ENCODE data around the gene ANKLE1.
"Not testable (repeated sequence)": the region's sequence is repeated elsewhere in the genome, so short reads cannot be mapped to it uniquely, and the experiment has no call there.

Gene ANKLE1

DNA sequence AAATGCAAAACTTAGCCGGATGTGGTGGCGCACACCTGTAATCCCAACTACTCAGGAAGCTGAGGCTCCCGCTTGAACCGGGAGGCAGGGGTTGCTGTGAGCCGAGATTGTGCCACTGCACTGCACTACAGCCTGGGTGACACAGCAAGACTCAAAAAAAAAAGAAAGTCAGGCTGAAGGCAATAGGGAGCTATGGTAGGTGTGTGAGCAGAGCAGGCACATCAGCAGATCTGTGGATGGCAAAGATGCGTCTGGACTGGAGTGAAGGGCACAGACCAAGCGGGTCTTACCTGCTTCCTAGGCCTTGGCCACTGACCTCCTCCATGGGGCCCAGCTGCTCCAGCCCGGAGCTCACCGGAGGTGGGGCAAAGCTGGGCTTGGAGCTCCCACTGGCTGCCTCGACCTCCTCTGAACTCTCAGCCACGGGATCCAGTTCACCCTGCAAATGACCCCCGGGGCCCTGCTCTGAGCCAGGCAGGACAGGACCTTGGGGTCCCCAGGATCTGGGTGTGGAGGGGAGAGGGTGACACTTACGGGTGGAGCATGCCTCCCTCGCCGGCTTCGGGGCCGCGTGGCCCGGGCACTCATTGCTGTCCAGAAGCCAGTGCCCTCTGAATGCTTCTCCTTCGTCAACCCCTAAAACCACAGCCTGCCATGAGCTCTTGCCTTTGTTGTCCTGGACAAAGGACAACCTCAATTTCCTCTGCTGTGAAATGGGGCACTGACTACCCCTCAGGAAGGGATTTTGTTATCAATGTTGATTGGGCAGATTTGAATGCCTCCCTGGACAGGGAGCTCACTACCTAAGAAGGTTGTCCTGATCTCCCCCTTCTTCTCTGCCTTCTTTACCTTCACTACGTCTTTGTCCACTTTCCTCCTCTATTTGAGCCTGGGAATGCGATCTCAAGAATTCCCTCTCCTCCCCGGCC, 17.7 kb upstream of the ANKLE1 start:
- H3K4me3 Mint-ChIP-seq, result no peak overlapping the region
- ATAC-seq (no peak), DNase-seq (no peak)
- H3K4me1 Mint-ChIP-seq, result peaks cover 24% of the 10 kb centered on the region
- no peaks in the 10 kb centered on the region for H3K9me3 Mint-ChIP-seq
- peaks cover 3% of the 10 kb centered on the region for H3K36me3 Mint-ChIP-seq (ENCODE audit: low read depth)
- peaks cover 6% of the 10 kb centered on the region for H3K27me3 Mint-ChIP-seq
- no peak overlapping the region for H3K27ac Mint-ChIP-seq

DNA sequence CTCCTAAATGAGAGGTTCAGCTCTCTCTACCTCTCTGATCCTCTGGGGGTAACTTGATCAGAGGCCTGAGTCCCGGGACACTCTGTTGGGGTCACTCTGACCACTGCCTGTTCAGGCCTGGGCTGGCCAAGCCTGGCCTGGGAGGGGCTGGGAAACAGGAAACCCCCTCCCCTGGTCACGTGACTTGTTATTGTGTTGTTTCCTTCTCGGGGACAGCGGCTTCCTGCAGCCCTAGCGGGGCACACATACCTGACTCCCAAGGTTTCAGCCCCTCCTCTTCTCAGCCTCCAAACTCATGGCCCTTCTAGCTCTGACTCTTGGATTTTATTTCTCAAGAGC, 17.1 kb upstream of the ANKLE1 start, which contains the start of gene USHBP1:
USHBP1 (minus strand) TSS at position 105 of the 339 bp plus-strand sequence. CDS start 446 bp downstream, outside the sequence.
- H3K27me3 Mint-ChIP-seq, result peaks cover 6% of the 10 kb centered on the region
- H3K9me3 Mint-ChIP-seq, result no peaks in the 10 kb centered on the region
- peaks cover 24% of the 10 kb centered on the region for H3K4me1 Mint-ChIP-seq
- H3K36me3 Mint-ChIP-seq (ENCODE audit: low read depth), result peaks cover 5% of the 10 kb centered on the region
- no peak for ATAC-seq
- no peak within 1 kb of the TSS for H3K27ac Mint-ChIP-seq
- DNase-seq, result no peak
- H3K4me3 Mint-ChIP-seq, result no peak within 1 kb of the TSS

DNA sequence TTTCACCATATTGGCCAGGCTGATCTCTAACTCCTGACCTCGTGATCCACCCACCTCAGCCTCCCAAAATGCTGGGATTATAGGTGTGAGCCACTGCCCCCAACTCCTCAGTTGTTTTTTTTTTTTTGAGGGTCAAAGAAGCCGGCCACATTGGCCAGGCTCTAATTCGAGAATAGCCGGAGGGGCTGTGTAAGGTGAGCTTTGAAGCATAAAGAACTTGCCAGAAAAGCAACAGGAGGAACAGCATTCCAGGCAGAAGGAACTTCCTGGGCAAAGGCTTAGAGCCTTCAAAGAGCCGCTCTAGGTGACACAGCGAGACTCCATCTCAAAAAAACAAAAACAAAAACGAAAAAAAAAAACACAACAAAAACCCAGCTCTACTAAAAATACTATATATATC, 15.7 kb upstream of the ANKLE1 start:
- ATAC-seq, result no peak
- H3K4me3 Mint-ChIP-seq, result no peak overlapping the region
- peaks cover 20% of the 10 kb centered on the region for H3K4me1 Mint-ChIP-seq
- no peak for DNase-seq
- H3K27ac Mint-ChIP-seq, result no peak overlapping the region
- H3K9me3 Mint-ChIP-seq, result no peaks in the 10 kb centered on the region
- H3K27me3 Mint-ChIP-seq, result peaks cover 3% of the 10 kb centered on the region
- H3K36me3 Mint-ChIP-seq (ENCODE audit: low read depth), result peaks cover 10% of the 10 kb centered on the region

DNA sequence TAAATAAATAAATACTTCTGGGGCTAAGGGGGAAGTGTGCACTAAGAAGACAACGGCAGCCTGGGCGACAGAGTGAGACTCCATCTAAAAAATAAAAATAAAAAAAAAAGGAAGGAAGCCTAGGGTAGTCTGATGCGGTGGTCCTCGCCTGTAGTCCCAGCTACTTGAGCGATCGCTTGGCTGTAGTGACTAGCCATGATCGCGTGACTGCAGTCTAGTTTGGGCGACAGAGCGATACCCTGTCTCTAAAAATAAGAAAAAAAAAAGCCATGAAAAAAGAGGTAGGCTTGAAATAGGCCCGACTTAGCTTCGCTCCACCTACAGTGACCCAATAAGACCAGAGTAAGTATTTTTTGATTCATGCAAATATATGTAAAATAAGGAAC, 15.1 kb upstream of the ANKLE1 start:
- Mint-ChIP-seq H3K27ac (peak overlapping the region; percentile 96), H3K4me1 (peaks cover 19% of the 10 kb centered on the region), H3K27me3 (peaks cover 3% of the 10 kb centered on the region), H3K9me3 (no peaks in the 10 kb centered on the region), H3K4me3 (peak overlapping the region; percentile 95), H3K36me3 (ENCODE audit: low read depth) (peaks cover 15% of the 10 kb centered on the region)
- DNase-seq (no peak), ATAC-seq (no peak)

DNA sequence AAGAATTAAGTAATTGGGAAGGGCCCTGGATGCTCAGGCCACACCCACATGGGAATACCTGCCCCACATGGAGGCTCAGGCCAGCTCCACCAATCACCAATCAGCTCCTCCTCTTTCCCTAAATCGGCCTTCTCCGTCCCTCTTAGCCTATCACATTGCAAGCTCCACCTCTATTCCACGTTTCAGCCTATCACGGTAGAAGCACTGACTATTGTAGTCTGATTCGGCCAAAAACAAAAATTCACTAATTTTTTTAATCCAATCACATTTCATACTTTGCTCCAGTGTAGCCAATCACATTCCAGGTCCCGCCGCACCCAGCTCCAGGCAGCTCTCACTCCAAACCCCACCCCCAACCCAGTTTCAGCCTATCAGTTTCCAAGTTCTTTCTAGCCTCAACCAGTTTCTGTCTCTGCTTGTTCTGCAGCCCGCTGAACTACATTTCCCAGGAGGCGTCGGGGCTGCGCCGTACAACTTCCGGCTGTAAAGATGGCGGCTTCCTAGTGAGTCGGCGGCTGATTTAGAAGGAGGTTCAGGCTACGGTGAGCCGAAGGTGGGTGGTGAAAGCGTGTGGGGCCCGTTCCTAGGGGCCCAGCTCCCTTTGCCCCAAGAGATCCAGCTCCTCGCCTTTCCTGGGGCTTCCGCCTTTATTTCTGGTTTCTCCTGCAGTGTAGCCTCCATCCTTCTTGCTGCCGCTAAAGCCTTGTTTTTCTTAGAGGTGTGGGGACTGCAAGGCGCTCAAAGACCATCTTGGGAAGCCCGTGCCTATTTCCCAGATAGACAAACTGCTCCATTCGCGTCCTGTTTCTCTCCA, 14.5 kb upstream of the ANKLE1 start, which contains the start of gene BABAM1:
BABAM1 (plus strand) TSS at position 469 of the 814 bp plus-strand sequence. CDS start 1,364 bp downstream, outside the sequence.
- H3K27ac Mint-ChIP-seq, result peak within 1 kb of the TSS; percentile 96
- ATAC-seq, result peak; percentile 96
- H3K4me3 Mint-ChIP-seq, result peak within 1 kb of the TSS; percentile 95
- peaks cover 15% of the 10 kb centered on the region for H3K36me3 Mint-ChIP-seq (ENCODE audit: low read depth)
- peaks cover 3% of the 10 kb centered on the region for H3K27me3 Mint-ChIP-seq
- no peaks in the 10 kb centered on the region for H3K9me3 Mint-ChIP-seq
- DNase-seq, result peak; percentile 93
- peaks cover 19% of the 10 kb centered on the region for H3K4me1 Mint-ChIP-seq

DNA sequence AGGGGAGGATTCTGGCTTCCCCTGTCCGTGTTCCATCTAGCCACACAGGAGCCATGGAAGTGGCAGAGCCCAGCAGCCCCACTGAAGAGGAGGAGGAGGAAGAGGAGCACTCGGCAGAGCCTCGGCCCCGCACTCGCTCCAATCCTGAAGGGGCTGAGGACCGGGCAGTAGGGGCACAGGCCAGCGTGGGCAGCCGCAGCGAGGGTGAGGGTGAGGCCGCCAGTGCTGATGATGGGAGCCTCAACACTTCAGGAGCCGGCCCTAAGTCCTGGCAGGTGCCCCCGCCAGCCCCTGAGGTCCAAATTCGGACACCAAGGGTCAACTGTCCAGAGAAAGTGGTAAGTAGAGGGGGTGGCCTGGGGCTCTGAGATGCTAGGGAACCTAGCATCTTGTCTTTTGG, 12.9 kb upstream of the ANKLE1 start:
- peaks cover 17% of the 10 kb centered on the region for H3K36me3 Mint-ChIP-seq (ENCODE audit: low read depth)
- ATAC-seq (no peak), DNase-seq (no peak)
- peaks cover 3% of the 10 kb centered on the region for H3K27me3 Mint-ChIP-seq
- peak overlapping the region; percentile 95 for H3K4me3 Mint-ChIP-seq
- peaks cover 19% of the 10 kb centered on the region for H3K4me1 Mint-ChIP-seq
- H3K27ac Mint-ChIP-seq, result peak overlapping the region; percentile 46
- H3K9me3 Mint-ChIP-seq, result no peaks in the 10 kb centered on the region

DNA sequence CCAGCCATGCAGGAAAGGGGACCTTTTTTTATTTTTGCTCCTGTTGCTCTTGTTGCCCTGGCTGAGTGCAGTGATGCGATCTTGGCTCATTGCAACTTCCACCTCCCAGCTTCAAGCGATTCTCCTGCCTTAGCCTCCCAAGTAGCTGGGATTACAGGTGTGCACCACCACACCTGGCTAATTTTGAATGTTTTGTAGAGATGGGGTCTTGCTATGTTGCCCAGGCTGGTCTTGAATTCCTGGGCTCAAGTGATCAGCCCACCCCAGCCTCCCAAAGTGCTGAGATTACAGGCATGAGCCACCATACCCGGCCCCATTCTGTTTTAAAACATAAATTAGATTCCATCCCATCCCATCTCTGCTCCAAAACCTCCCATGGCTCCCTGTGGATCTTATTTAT, 6.8 kb upstream of the ANKLE1 start:
- DNase-seq, H3K4me1 Mint-ChIP-seq, H3K4me3 Mint-ChIP-seq, H3K27me3 Mint-ChIP-seq, H3K27ac Mint-ChIP-seq, ATAC-seq, H3K9me3 Mint-ChIP-seq: not testable (repeated sequence)
- H3K36me3 Mint-ChIP-seq (ENCODE audit: low read depth), result peaks cover 27% of the 10 kb centered on the region

DNA sequence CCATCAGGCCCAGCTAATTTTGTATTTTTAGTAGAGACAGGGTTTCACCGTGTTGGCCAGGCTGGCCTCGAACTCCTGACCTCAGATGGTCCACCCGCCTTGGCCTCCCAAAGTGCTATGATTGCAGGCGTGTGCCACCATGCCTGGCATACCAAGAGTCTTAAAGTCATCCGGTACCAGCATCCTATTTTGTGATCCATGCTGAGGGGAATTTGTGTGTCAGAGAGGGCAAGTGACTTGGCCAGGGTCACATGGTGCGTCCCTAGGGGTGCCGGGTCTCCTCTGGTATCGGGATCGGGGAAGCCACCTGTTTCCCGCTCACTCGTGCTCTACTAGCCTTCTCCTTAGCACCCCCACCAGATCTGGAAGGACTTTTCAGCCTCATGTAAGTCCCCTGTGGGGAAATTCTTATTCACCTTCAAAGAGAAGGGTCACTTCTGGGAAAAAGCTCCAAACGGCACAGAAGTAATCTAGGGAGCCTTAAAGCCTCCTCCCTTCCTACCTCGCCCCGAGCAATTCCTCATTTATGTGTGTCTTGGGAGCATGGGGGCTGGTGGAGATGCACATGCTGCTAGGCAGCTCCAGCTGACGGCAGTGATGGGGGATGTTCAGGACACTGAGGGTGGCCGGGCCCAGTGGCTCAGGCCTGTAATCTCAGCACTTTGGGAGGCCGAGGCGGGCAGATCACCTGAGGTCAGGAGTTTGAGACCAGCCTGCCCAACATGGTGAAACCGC, 6.1 kb upstream of the ANKLE1 start:
- Mint-ChIP-seq H3K36me3 (ENCODE audit: low read depth) (peaks cover 23% of the 10 kb centered on the region), H3K4me1 (no peaks in the 10 kb centered on the region), H3K27me3 (no peaks in the 10 kb centered on the region), H3K27ac (no peak overlapping the region), H3K9me3 (no peaks in the 10 kb centered on the region), H3K4me3 (no peak overlapping the region)
- ATAC-seq (no peak), DNase-seq (no peak)

DNA sequence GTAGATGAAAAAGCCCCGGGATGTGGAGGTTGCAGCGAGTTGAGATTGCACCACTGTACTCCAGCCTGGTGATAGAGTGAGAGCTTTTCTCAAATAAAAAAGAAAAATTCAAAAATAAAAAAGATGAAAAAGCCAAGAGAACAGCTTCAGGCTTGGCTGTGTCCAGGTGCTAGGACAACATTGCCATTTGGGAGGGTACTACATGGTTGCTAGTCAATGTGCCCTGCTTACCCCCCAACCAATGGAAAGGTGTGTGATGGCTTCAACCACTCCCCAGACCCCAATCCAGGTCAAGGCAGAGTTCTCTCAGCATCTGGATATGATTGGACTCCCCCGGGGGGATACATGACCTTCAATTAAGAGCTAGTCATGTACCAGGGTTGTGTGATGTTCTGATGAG, 2.3 kb upstream of the ANKLE1 start:
- Mint-ChIP-seq H3K36me3 (ENCODE audit: low read depth) (peaks cover 20% of the 10 kb centered on the region), H3K9me3 (no peaks in the 10 kb centered on the region), H3K27me3 (no peaks in the 10 kb centered on the region), H3K4me1 (peaks cover 10% of the 10 kb centered on the region), H3K4me3 (no peak overlapping the region), H3K27ac (no peak overlapping the region)
- DNase-seq (no peak), ATAC-seq (no peak)

DNA sequence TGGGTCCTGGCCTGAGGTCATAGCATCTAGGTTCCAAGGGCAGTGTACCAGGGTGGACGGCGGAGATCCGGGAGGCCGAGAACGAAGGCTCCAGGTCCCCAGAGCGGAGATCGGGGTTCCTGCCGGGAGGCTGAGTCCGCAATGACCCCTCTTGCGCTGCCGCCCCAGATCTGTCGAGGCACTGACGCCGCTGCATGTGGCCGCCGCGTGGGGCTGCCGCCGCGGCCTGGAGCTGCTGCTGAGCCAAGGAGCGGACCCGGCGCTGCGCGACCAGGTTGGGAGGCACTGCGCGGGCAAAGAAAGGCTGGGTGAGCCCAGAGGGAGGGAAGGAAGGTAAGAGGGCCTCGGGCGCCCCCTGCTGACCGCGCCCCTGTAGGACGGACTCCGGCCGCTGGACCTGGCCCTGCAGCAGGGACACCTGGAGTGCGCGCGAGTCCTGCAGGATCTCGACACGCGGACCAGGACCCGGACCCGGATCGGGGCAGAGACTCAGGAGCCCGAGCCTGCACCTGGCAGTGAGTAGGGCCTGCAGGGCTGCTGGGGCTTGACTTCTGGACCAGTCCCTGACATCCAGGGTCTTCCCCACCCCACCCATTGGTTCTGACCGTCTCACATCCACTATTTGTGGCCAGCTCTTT, 906 bp downstream of the ANKLE1 start:
- H3K9me3 Mint-ChIP-seq, result no peaks in the 10 kb centered on the region
- ATAC-seq, result peak; percentile 86
- no peaks in the 10 kb centered on the region for H3K27me3 Mint-ChIP-seq
- DNase-seq, result peak; percentile 89
- H3K4me3 Mint-ChIP-seq, result peak overlapping the region; percentile 90
- peaks cover 10% of the 10 kb centered on the region for H3K4me1 Mint-ChIP-seq
- peak overlapping the region; percentile 80 for H3K27ac Mint-ChIP-seq
- H3K36me3 Mint-ChIP-seq (ENCODE audit: low read depth), result peaks cover 22% of the 10 kb centered on the region

DNA sequence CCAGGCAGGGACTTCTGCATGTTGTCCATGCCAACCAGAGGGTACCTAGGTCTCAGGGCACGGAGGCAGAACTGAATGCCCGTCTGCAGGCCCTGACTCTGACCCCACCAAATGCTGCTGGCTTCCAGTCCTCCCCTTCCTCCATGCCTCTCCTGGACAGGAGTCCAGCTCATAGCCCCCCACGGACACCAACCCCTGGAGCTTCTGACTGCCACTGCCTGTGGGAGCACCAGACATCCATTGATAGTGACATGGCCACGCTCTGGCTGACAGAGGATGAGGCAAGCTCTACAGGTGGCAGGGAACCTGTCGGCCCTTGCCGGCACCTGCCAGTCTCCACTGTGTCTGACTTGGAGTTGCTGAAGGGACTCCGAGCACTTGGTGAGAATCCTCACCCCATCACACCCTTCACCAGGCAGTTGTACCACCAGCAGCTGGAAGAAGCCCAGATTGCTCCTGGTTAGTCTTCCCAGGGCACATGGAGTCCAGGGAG, 1.8 kb downstream of the ANKLE1 start:
- Mint-ChIP-seq H3K27me3 (no peaks in the 10 kb centered on the region), H3K27ac (no peak overlapping the region), H3K36me3 (ENCODE audit: low read depth) (peaks cover 22% of the 10 kb centered on the region), H3K4me1 (peaks cover 10% of the 10 kb centered on the region), H3K4me3 (peak overlapping the region; percentile 40), H3K9me3 (no peaks in the 10 kb centered on the region)
- ATAC-seq (no peak), DNase-seq (no peak)

DNA sequence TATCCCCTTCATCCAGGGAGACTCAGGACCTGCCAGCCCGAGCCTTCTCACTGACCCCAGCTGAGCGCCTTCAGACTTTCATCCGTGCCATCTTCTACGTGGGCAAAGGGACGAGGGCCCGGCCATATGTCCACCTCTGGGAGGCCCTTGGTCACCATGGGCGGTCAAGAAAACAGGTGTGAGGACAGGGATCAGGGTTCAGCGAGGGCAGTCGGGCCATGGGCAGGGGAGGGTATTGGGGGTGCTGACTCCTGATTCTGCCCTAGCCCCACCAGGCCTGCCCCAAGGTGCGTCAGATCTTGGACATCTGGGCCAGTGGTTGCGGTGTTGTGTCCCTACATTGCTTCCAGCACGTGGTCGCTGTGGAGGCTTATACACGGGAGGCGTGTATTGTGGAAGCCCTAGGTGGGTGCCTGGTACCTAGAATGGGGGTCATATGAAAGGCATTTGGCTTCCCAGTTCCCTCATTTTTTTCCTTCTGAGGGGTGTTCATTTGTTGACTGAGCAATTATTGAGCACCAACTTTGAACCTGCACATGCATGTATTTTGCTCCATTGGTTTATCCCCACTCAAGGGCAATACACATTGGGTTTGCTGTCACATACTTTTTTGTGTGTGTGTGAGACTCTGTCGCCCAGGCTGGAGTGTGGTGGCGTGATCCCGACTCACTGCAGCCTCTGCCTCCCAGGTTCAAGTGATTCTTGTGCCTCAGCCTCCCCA, 3.9 kb downstream of the ANKLE1 start:
- Mint-ChIP-seq H3K27ac (no peak overlapping the region), H3K36me3 (ENCODE audit: low read depth) (peaks cover 20% of the 10 kb centered on the region), H3K4me1 (peaks cover 10% of the 10 kb centered on the region), H3K9me3 (no peaks in the 10 kb centered on the region), H3K27me3 (no peaks in the 10 kb centered on the region), H3K4me3 (no peak overlapping the region)
- DNase-seq (no peak), ATAC-seq (no peak)

DNA sequence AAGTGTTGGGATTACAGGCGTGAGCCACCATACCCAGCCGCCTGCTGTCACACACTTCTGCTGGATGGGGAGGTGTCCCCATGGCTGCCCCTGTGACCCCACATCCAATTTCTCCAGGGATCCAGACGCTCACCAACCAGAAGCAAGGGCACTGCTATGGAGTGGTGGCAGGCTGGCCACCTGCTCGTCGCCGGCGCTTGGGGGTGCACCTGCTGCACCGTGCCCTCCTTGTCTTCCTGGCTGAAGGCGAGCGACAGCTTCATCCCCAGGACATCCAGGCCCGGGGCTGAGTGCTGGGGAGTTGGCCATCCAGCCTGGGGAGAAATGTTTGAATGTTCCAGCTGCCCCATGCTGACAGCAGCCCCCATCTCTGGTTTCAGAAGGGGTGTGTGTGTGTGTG, 4.6 kb downstream of the ANKLE1 start:
- no peaks in the 10 kb centered on the region for H3K27me3 Mint-ChIP-seq
- peaks cover 20% of the 10 kb centered on the region for H3K36me3 Mint-ChIP-seq (ENCODE audit: low read depth)
- H3K27ac Mint-ChIP-seq, result no peak overlapping the region
- peaks cover 8% of the 10 kb centered on the region for H3K4me1 Mint-ChIP-seq
- ATAC-seq (no peak), DNase-seq (no peak)
- no peak overlapping the region for H3K4me3 Mint-ChIP-seq
- H3K9me3 Mint-ChIP-seq, result no peaks in the 10 kb centered on the region
